ENCODE results near the gene CRACR2B. TPM values are rescaled to one million over a fixed set of nuclear protein-coding genes. Genes with fewer than 3 reads are reported as not detected.

The CRACR2B gene
- total RNA-seq, 1 donor from 2014 or later: 19.3 TPM

DNA sequence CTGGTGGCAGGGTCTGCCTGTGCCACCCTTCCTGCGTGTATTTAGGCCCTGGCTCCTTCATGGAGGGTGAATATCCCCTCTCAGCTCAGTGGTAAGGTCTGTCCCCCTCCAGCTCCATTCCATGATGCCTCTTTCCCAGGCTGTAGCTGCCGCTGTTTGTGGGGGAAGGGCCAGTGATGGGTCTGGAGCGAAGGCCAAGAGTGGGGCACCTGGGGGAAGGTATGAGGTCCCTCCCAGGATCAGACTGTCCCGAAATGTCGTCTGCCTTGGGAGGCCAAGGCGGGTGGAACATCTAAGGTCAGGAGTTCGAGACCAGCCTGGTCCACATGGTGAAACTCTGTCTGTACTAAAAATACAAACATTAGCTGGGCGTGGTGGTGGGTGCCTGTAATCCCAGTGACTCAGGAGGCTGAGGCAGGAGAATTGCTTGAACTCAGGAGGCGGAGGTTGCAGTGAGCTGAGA is 6.2 kb downstream of the CRACR2B start:
- TF ChIP-seq CTCF (conservative IDR thresholded peaks at IDR 0.05): no peak
- H3K4me3 Mint-ChIP-seq: peak overlapping the region; percentile 84
- H3K36me3 Mint-ChIP-seq: no peaks in the 10 kb centered on the region
- H3K9me3 Mint-ChIP-seq: no peaks in the 10 kb centered on the region
- H3K27me3 Mint-ChIP-seq: peaks cover 26% of the 10 kb centered on the region
- no peak for DNase-seq (ENCODE audit: extremely low spot score, unreplicated experiment)
- peak overlapping the region; percentile 89 for H3K27ac Mint-ChIP-seq
- H3K4me1 Mint-ChIP-seq (ENCODE audit: unreplicated experiment): no peaks in the 10 kb centered on the region

- H3K27me3 Mint-ChIP-seq: peaks cover 18% of the 10 kb centered on the region
- TF ChIP-seq CTCF (conservative IDR thresholded peaks at IDR 0.05): no peak
- H3K4me1 Mint-ChIP-seq (ENCODE audit: unreplicated experiment): no peaks in the 10 kb centered on the region
Measured at GRCh38 chr11:834371-835316, 6.9 kb downstream of the CRACR2B start.

DNA sequence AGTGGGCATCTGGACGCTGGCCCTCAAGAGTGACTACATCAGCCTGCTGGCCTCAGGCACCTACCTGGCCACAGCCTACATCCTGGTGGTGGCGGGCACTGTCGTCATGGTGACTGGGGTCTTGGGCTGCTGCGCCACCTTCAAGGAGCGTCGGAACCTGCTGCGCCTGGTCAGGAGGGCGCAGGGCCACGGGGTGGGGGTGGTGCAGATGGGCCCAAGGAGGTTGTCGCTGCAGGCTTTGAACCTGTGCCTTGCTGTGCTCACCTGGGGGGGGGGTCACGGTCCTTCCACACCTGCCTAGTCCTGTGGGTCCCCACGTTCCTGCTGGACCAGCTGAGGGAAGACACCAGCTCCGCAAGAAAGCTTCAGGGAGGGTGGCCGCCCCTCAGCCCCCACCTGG is 8.6 kb downstream of the CRACR2B start:
- DNase-seq (ENCODE audit: extremely low spot score, unreplicated experiment): no peak
- no peak overlapping the region for H3K27ac Mint-ChIP-seq
- H3K27me3 Mint-ChIP-seq: peaks cover 10% of the 10 kb centered on the region
- H3K9me3 Mint-ChIP-seq: no peaks in the 10 kb centered on the region
- H3K36me3 Mint-ChIP-seq: no peaks in the 10 kb centered on the region
- peaks cover 11% of the 10 kb centered on the region for H3K4me1 Mint-ChIP-seq (ENCODE audit: unreplicated experiment)
- no peak overlapping the region for H3K4me3 Mint-ChIP-seq
- TF ChIP-seq CTCF (conservative IDR thresholded peaks at IDR 0.05): no peak

More at GRCh38 chr11:834371-835316, 6.9 kb downstream of the CRACR2B start:
- no peaks in the 10 kb centered on the region for H3K36me3 Mint-ChIP-seq
- no peak for DNase-seq (ENCODE audit: extremely low spot score, unreplicated experiment)
- peak overlapping the region; percentile 89 for H3K27ac Mint-ChIP-seq
- H3K9me3 Mint-ChIP-seq: no peaks in the 10 kb centered on the region
- H3K4me3 Mint-ChIP-seq: peak overlapping the region; percentile 84

DNA sequence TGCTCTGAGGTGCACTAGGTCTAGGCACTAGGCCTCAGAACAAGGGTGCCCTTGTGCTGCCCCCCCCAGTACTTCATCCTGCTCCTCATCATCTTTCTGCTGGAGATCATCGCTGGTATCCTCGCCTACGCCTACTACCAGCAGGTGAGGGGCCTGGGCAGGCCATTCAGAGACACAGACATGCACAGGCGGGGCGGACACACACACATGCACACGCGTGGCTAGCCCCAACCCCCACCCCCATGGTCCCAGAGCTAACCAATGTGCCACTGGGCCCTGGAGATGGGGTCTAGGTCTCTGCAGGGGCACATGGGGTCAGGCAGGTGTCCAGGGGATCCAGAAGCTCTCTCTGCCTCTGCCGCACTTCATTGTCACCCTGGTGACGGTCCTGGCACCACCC is 9.0 kb downstream of the CRACR2B start:
- no peaks in the 10 kb centered on the region for H3K9me3 Mint-ChIP-seq
- peaks cover 12% of the 10 kb centered on the region for H3K4me1 Mint-ChIP-seq (ENCODE audit: unreplicated experiment)
- H3K27ac Mint-ChIP-seq: no peak overlapping the region
- no peak overlapping the region for H3K4me3 Mint-ChIP-seq
- peaks cover 6% of the 10 kb centered on the region for H3K27me3 Mint-ChIP-seq
- TF ChIP-seq CTCF (conservative IDR thresholded peaks at IDR 0.05): no peak
- no peaks in the 10 kb centered on the region for H3K36me3 Mint-ChIP-seq
- no peak for DNase-seq (ENCODE audit: extremely low spot score, unreplicated experiment)

- H3K4me3 Mint-ChIP-seq: no peak overlapping the region
- no peaks in the 10 kb centered on the region for H3K36me3 Mint-ChIP-seq
Measured at GRCh38 chr11:837189-837989, 9.7 kb downstream of the CRACR2B start.

More at GRCh38 chr11:837189-837989, 9.7 kb downstream of the CRACR2B start:
- H3K9me3 Mint-ChIP-seq: no peaks in the 10 kb centered on the region
- peaks cover 12% of the 10 kb centered on the region for H3K4me1 Mint-ChIP-seq (ENCODE audit: unreplicated experiment)
- H3K27me3 Mint-ChIP-seq: peaks cover under 1% of the 10 kb centered on the region
- TF ChIP-seq CTCF (conservative IDR thresholded peaks at IDR 0.05): no peak
- no peak overlapping the region for H3K27ac Mint-ChIP-seq
- no peak for DNase-seq (ENCODE audit: extremely low spot score, unreplicated experiment)

Data from type B pancreatic cell (in vitro differentiated cells).